Peyer's patch (tissue), 4 donors: ENCODE data around the gene CTAGE1.

Experiments used
- CTCF ChIP-seq, 6 experiments: fragments of 450-650 bp in 4 of 6; fragments of 200-600 bp in 2 of 6; sonication (generic) in 1 of 6; IDR thresholded peaks; one replicate each; pipeline ENCODE4 v1.5.1; 2017 to 2019; ENCODE audit warnings: antibody characterized with exemption in 6 of 6, mild to moderate bottlenecking in 3 of 6, moderate library complexity in 1 of 6
- POLR2A ChIP-seq, 2 donors: fragments of 450-650 bp; IDR thresholded peaks; one replicate each; pipeline ENCODE4 v1.5.1; 2017; ENCODE audit warnings: antibody characterized with exemption in 2 of 2, mild to moderate bottlenecking in 2 of 2, moderate library complexity in 2 of 2

- no peak for TF ChIP-seq CTCF (IDR thresholded peaks at IDR 0.05)
- TF ChIP-seq POLR2A (IDR thresholded peaks at IDR 0.05): no peak
Measured at GRCh38 chr18:22410126-22410525, 7.6 kb downstream of the CTAGE1 start.
